ENCODE measurements around the gene RING1. TPM values are rescaled to one million over a fixed set of nuclear protein-coding genes. Genes with fewer than 3 reads are reported as not detected.
A peak's percentile ranks its signal among the peaks of the same experiment; 100 is the strongest.

The RING1 gene
- total RNA-seq, 4 donors from 2014 or later: 16.1 to 25.2 (median 21.6) TPM

DNA sequence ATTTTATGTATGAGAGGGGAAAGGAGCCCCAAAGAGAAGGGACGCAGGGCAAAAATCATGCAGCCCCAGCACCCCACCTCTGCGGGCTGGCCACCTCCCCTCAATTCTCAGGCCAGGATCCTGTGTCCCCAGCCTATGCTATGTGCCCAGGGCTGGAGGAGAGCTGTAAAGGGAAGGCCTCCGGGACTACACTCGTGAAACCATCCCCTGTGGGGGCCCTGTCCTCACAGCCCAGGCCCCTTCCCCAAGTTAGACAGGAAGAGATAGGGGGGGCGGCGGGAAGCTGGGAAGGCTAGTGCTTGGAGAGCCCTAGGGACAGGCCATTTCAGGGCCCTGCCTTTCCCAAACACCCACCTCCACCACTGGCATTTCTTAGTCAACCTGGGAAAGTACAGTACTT is 14.7 kb upstream of the RING1 start:
- DNase-seq (ENCODE audit: low spot score in 2 of 2): no peak
- Histone ChIP-seq H3K4me3 (peak overlapping the region in 2 of 4 donors; percentile 34 to 53), H3K27ac (peak overlapping the region in 3 of 4 donors; percentile 65 to 84 (median 69)), H3K36me3 (peaks cover 0 to 39% (median 25%) of the 10 kb centered on the region in 3 donors), H3K9me3 (no peaks in the 10 kb centered on the region), H3K27me3 (peaks cover 0 to 28% of the 10 kb centered on the region in 2 donors), H3K4me1 (peaks cover 0 to 77% (median 23%) of the 10 kb centered on the region in 4 donors)
- WGBS, 2 donors: 52 to 59% methylated on average over 6 of the region's 6 CpGs
- no peak for TF ChIP-seq EP300 (IDR thresholded peaks at IDR 0.05)
- TF ChIP-seq, protein P1, sequence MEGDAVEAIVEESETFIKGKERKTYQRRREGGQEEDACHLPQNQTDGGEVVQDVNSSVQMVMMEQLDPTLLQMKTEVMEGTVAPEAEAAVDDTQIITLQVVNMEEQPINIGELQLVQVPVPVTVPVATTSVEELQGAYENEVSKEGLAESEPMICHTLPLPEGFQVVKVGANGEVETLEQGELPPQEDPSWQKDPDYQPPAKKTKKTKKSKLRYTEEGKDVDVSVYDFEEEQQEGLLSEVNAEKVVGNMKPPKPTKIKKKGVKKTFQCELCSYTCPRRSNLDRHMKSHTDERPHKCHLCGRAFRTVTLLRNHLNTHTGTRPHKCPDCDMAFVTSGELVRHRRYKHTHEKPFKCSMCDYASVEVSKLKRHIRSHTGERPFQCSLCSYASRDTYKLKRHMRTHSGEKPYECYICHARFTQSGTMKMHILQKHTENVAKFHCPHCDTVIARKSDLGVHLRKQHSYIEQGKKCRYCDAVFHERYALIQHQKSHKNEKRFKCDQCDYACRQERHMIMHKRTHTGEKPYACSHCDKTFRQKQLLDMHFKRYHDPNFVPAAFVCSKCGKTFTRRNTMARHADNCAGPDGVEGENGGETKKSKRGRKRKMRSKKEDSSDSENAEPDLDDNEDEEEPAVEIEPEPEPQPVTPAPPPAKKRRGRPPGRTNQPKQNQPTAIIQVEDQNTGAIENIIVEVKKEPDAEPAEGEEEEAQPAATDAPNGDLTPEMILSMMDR (IDR thresholded peaks at IDR 0.05): no peak
- no peak for TF ChIP-seq POLR2A (IDR thresholded peaks at IDR 0.05)

DNA sequence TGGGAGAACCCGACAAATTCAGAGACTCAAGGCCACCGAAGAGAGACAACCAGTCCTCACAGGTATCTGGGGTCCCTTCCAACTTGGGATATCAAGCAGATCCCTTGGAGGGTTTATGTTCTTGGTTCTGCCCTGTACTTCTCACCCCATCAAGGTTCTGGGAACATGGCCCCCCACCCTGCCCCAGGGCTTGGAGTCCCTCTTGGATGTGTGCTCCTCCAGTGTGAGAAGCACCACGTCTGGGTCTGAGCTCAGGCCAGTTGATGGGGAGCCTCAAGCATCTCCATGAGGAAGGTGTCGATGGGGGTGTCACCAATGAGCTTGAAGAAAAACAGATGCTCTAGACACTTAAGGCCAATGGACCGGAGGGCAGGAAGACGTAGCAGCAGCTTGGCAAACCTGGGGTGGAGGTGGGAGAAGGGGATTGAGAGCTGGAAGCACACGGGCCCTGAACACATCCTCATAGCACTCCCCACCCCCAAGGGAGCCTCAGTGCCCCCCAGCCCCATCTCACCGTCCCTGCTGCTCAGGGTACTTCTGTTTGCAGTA is 13.8 kb upstream of the RING1 start:
- Histone ChIP-seq H3K4me1 (peaks cover 0 to 86% (median 30%) of the 10 kb centered on the region in 4 donors), H3K27ac (peak overlapping the region in 1 of 4 donors; percentile 84), H3K27me3 (peaks cover 0 to 24% of the 10 kb centered on the region in 2 donors), H3K4me3 (no peak overlapping the region), H3K9me3 (no peaks in the 10 kb centered on the region), H3K36me3 (peaks cover 0 to 39% (median 25%) of the 10 kb centered on the region in 3 donors)
- no peak for DNase-seq (ENCODE audit: low spot score in 2 of 2)
- 64 to 71% methylated on average over 8 of the region's 8 CpGs for WGBS, 2 donors
- no peak for TF ChIP-seq POLR2A (IDR thresholded peaks at IDR 0.05)

DNA sequence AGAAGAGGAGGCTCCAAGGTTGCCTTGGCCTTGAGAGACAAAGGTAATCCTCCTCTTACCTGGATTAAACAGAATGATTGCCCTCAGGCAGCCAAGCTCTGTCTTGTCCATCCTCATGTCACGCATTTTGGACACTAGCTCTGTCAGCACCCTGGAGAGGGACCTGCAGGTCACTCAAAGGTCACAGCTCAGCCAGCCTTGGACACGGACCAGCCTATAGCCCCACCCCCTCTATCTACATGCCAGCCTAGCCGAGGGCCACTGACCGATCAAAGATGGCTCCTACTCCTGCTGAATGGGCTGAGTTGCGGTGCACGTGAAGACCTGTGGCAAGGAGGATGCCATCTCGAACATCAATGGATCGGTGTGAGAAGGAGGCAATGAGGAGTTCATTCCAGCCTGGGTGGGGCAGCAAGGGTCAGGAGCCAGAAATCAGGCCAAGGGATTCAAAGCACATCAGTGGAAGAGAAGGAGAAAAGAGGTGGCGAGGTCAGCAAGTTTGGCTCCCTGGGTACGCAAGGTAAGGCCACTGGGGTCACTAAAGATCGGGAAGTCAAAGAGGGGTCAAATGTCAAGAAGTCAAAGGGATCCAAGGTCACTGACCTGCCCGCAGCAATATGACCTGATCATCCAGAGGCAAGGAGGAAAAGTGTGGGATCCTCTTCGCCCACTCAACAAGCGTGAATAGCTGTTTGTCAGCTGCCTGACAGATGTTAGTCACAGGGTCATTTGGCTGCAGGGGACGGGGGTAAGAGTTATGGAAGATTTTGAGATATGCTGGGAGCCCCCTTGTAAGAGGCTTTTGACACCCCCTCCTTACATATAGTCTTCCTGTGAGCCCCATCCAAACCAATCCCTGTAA is 12.8 kb upstream of the RING1 start:
- Histone ChIP-seq H3K4me3 (no peak overlapping the region), H3K27me3 (peaks cover 0 to 18% of the 10 kb centered on the region in 2 donors), H3K36me3 (peaks cover 0 to 39% (median 25%) of the 10 kb centered on the region in 3 donors), H3K9me3 (no peaks in the 10 kb centered on the region), H3K27ac (peak overlapping the region in 1 of 4 donors; percentile 8), H3K4me1 (peaks cover 0 to 82% (median 33%) of the 10 kb centered on the region in 4 donors)
- WGBS, 2 donors: 50 to 55% methylated on average over 14 to 15 of the region's 15 CpGs
- DNase-seq (ENCODE audit: low spot score in 2 of 2): no peak
- TF ChIP-seq POLR2A (IDR thresholded peaks at IDR 0.05) (no peak), EP300 (IDR thresholded peaks at IDR 0.05) (no peak)
- TF ChIP-seq, protein P1 (IDR thresholded peaks at IDR 0.05): no peak

DNA sequence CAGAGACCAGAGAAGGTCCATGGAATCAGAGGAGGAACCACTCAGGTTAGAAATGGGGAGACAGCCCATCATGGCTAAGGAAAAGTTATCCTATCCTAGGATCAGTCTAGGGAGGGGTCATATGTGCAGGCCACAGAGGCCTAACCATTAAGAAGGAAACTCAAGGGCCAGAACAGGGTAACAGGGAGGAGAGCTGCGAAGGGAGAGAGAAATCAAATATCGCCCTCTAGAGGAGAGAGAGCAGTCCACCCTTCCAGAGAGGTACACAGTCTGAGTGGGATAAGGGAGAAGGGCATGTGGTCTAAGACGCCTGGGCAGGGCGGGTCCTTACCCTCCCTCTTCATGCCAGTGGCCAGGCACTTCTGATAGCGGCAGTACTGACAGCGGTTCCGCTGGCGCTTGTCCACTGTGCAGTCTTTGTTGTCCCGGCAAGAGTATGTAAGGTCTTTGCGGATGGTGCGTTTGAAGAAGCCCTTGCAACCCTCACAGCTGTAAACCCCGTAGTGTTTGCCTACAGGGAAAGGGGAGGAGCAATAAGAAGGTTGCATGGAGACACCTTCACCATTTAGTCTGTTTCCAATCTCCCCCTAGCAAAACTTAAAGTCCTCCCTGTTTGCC is 10.8 kb upstream of the RING1 start:
- H3K27me3 ChIP-seq: peaks cover 0 to 3% of the 10 kb centered on the region in 2 donors
- H3K4me1 ChIP-seq: peaks cover 3 to 78% (median 35%) of the 10 kb centered on the region in 4 donors
- WGBS, 2 donors: 27 to 29% methylated on average over 12 of the region's 12 CpGs
- H3K9me3 ChIP-seq: no peaks in the 10 kb centered on the region
- TF ChIP-seq POLR2A (IDR thresholded peaks at IDR 0.05): no peak
- TF ChIP-seq, protein P1 (IDR thresholded peaks at IDR 0.05): peak; percentile 44 to 65 (median 57)
- H3K4me3 ChIP-seq: no peak overlapping the region
- peak overlapping the region in 2 of 4 donors; percentile 28 to 38 for H3K27ac ChIP-seq
- no peak for DNase-seq (ENCODE audit: low spot score in 2 of 2)
- peaks cover 0 to 46% (median 25%) of the 10 kb centered on the region in 3 donors for H3K36me3 ChIP-seq

DNA sequence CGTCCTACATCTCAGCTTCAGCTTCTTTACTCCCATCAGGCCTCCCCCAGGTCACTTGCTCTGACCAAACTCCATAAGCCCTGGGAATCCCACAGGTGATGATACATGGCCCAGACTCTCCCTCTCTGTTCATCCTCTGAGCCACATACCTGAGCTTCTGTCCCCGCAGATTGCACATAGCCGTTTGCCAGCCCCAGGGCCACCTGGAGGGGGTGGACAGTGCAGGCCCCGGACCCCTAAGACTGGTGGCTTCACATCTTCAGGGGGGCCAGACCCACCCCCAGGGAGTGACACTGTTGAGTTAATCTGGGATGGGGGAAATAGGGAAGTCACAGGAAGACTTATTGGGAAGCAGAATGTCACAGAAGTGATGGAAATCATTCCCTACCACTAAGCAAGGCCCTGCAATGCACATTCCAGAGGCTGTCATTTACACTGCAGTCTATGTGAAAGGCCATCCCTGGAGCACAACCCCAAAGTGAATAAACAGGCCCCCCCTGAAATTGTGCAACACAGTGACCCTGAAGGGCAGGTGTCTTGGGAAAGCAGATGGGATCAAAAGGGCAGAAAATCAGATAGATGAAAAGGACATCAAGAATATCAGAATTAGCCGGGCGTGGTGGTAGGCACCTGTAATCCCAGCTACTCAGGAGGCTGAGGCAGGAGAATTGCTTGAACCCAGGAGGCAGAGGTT is 10.0 kb upstream of the RING1 start:
- no peak for DNase-seq (ENCODE audit: low spot score in 2 of 2)

More for the DNA sequence above, 10.0 kb upstream of the RING1 start:
- Histone ChIP-seq H3K4me3 (no peak overlapping the region), H3K27me3 (no peaks in the 10 kb centered on the region), H3K9me3 (no peaks in the 10 kb centered on the region), H3K36me3 (peaks cover 0 to 53% (median 25%) of the 10 kb centered on the region in 3 donors), H3K4me1 (peaks cover 3 to 78% (median 30%) of the 10 kb centered on the region in 4 donors), H3K27ac (peak overlapping the region in 1 of 4 donors; percentile 38)
- TF ChIP-seq EP300 (IDR thresholded peaks at IDR 0.05): no peak
- TF ChIP-seq POLR2A (IDR thresholded peaks at IDR 0.05): no peak
- TF ChIP-seq, protein P1 (IDR thresholded peaks at IDR 0.05): no peak
- WGBS, 2 donors: 72 to 75% methylated on average over 6 of the region's 6 CpGs
